ENCODE results near the gene SNW1.
"Not testable (repeated sequence)": the region's sequence is repeated elsewhere in the genome, so short reads cannot be mapped to it uniquely, and the experiment has no call there.

Gene SNW1

GRCh38 chr14:77782202-77782601, 21.2 kb upstream of the SNW1 start (continued):
- no peak for TF ChIP-seq ATF2 (tag by site-specific recombination; IDR thresholded peaks at IDR 0.05; ENCODE audit: low read depth)
- TF ChIP-seq ZNF202 (tag by site-specific recombination; IDR thresholded peaks at IDR 0.05; ENCODE audit: borderline replicate concordance), result no peak
- TF ChIP-seq ZFP3 (tag by site-specific recombination; IDR thresholded peaks at IDR 0.05; ENCODE audit: low read depth), result no peak
- no peak for TF ChIP-seq ZNF530 (tag by site-specific recombination; IDR thresholded peaks at IDR 0.05; ENCODE audit: low read depth)
- no peak for TF ChIP-seq GLI2 (tag by site-specific recombination; IDR thresholded peaks at IDR 0.05; ENCODE audit: borderline replicate concordance, low read depth)

DNA sequence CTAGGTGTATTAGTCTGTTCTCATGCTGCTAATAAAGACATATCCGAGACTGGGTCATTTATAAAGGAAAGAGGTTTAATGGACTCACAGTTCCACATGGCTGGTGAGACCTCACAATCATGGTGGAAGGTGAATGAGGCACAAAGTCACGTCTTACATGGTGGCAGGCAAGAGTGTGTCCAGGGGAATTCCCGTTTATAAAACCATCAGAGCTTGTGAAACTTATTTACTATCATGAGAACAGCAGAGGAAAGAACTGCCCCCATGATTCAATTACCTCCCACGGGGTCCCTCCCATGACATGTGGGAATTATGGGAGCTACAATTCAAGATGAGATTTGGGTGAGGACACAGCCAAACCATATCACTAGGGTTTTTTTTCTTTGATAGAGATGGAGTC, 13.0 kb upstream of the SNW1 start:
- H3K36me3 ChIP-seq (ENCODE audit: control insufficient read depth in 2 of 2, insufficient read depth in 1 of 2, low read length in 2 of 2); H3K9me3 ChIP-seq (ENCODE audit: control insufficient read depth, insufficient read depth, low read depth, low read length); H3K27ac ChIP-seq (ENCODE audit: extremely low read depth, low read depth, low read length); H3K4me1 ChIP-seq (ENCODE audit: control insufficient read depth, insufficient read depth, low read length); CTCF ChIA-PET; H3K4me3 ChIP-seq (ENCODE audit: low read depth, low read length); POLR2A ChIA-PET: not testable (repeated sequence)

DNA sequence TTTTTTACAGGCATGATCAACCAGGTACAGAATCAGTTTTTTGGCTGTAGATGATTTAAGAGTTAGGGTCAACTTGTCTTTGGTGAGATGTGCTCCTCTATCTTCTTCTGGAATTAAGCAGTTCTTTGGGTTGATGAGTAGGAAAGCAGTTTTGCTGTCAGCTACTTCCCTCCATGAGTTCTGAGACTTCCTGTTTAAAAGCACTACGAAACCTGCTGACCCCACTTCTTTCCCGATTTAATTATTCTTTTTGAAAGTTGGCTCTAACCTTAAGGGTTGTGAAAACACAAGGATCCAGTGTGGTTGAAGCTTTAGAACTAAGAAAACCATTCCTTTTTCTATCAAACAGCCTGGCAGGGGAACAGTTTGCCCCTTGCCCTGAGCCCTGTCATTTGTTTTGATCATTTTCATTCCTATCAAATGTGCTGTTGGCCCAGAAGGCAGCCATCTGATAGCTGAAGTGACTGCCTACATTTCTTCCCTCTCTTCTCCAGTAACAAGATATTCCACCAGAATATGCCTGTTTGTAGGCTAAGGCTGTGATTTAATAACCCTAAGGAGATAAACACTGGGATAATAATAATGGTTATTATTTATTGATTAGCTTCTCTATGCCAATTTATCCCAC, 7.6 kb upstream of the SNW1 start:
- H3K9me3 ChIP-seq (ENCODE audit: control insufficient read depth, insufficient read depth, low read depth, low read length); CTCF ChIA-PET; H3K4me1 ChIP-seq (ENCODE audit: control insufficient read depth, insufficient read depth, low read length); H3K27ac ChIP-seq (ENCODE audit: extremely low read depth, low read depth, low read length); H3K4me3 ChIP-seq (ENCODE audit: low read depth, low read length); H3K36me3 ChIP-seq (ENCODE audit: control insufficient read depth in 2 of 2, insufficient read depth in 1 of 2, low read length in 2 of 2): not testable (repeated sequence)
- POLR2A ChIA-PET, result interaction anchor here (0.6 kb wide), 1 partner anchor 28 kb away, joined by 6 read pairs; no protein-coding TSS in a partner anchor

DNA sequence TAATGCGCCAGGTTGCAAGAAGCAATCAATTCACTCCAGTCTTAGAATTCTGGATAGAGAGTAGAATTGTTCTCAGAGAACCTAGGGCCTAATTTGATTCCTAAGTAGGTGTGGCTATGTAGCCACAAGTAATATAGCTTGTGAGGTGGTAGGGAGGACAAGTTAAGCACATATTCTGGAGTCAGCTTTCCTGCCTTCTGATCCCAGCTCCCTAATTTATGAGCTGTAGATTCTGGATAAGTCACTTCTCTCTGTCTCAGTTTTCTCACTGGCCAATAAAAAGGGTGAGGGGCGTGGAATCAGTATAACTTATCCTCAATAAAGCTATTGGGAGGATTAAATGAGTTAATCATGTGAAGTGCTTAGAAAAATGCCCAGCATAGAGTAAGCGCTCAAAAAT, 3.0 kb upstream of the SNW1 start:
- Histone ChIP-seq H3K9me3 (ENCODE audit: control insufficient read depth, insufficient read depth, low read depth, low read length) (no peaks in the 10 kb centered on the region), H3K4me3 (ENCODE audit: low read depth, low read length) (no peak overlapping the region), H3K36me3 (ENCODE audit: control insufficient read depth in 2 of 2, insufficient read depth in 1 of 2, low read length in 2 of 2) (peaks cover 0 to 2% of the 10 kb centered on the region in 2 experiments; a peak in 2 of 3 replicates), H3K27ac (ENCODE audit: extremely low read depth, low read depth, low read length) (no peak overlapping the region), H3K4me1 (ENCODE audit: control insufficient read depth, insufficient read depth, low read length) (no peaks in the 10 kb centered on the region)
- POLR2A ChIA-PET, result no interaction called here
- TF ChIP-seq ZBTB44 (tag by site-specific recombination; IDR thresholded peaks at IDR 0.05), result peak; percentile 38
- no peak for TF ChIP-seq GLIS1 (tag by site-specific recombination; IDR thresholded peaks at IDR 0.05)
- CTCF ChIA-PET, result no interaction called here

GRCh38 chr14:77763316-77763715, 2.4 kb upstream of the SNW1 start:
- Histone ChIP-seq H3K9me3 (ENCODE audit: control insufficient read depth, insufficient read depth, low read depth, low read length) (no peaks in the 10 kb centered on the region), H3K27ac (ENCODE audit: extremely low read depth, low read depth, low read length) (no peak overlapping the region), H3K36me3 (ENCODE audit: control insufficient read depth in 2 of 2, insufficient read depth in 1 of 2, low read length in 2 of 2) (peaks cover 0 to 5% of the 10 kb centered on the region in 2 experiments; a peak in 2 of 3 replicates), H3K4me3 (ENCODE audit: low read depth, low read length) (no peak overlapping the region), H3K4me1 (ENCODE audit: control insufficient read depth, insufficient read depth, low read length) (no peaks in the 10 kb centered on the region)
- ChIA-PET CTCF (interaction anchor here (1.5 kb wide), 1 partner anchor 11 kb away, joined by 6 read pairs; no protein-coding TSS in a partner anchor), POLR2A (interaction anchor here (0.6 to 0.9 kb wide), 2 partner anchors 36 to 306 kb away, joined by 3 to 4 read pairs; partner anchors contain the start of genes AHSA1 and VIPAS39)
- TF ChIP-seq ZSCAN16 (tag by site-specific recombination; IDR thresholded peaks at IDR 0.05) (no peak), TRIM28 (IDR thresholded peaks at IDR 0.05; ENCODE audit: borderline replicate concordance, low read length) (no peak), ZBTB49 (tag by site-specific recombination; IDR thresholded peaks at IDR 0.05; ENCODE audit: low read depth) (no peak), ZNF335 (tag by site-specific recombination; conservative IDR thresholded peaks at IDR 0.05) (no peak), ZNF248 (tag by site-specific recombination; IDR thresholded peaks at IDR 0.05) (no peak), ZNF449 (tag by site-specific recombination; IDR thresholded peaks at IDR 0.05) (no peak), ZNF621 (tag by site-specific recombination; IDR thresholded peaks at IDR 0.05) (no peak), ZNF48 (tag by site-specific recombination; IDR thresholded peaks at IDR 0.05) (no peak), MEIS1 (CRISPR knock-in tag; IDR thresholded peaks at IDR 0.05; ENCODE audit: borderline replicate concordance) (no peak), KLF17 (tag by site-specific recombination; IDR thresholded peaks at IDR 0.05) (no peak), ZNF629 (tag by site-specific recombination; IDR thresholded peaks at IDR 0.05) (no peak)
